Astrocyte (in vitro differentiated cells and primary cell): ENCODE data around the gene YTHDF1. TPM values are rescaled to one million over a fixed set of nuclear protein-coding genes. Genes with fewer than 3 reads are reported as not detected.

Experiments used
- DNase-seq: peaks from one replicate; pipeline ENCODE4 v3.0.0-alpha.2; 2010; ENCODE audit warnings: low read depth
- FAIRE-seq: peaks from 2 replicates; lab custom pipeline; 2011; peaks lifted over from hg19 to GRCh38; lab: Jason Lieb, UNC
- H2AFZ ChIP-seq: 2 replicates; pipeline ENCODE4 v1.6.0; 2012; ENCODE audit warnings: low read depth, low read length, inconsistent platforms
- H3K27ac ChIP-seq: 2 replicates; pipeline ENCODE4 v1.5.1; 2011; ENCODE audit warnings: low read depth, low read length, inconsistent platforms
- H3K27me3 ChIP-seq: 2 replicates; pipeline ENCODE4 v1.6.0; 2011; ENCODE audit warnings: low read length, inconsistent platforms; ENCODE audit not compliant: insufficient read depth
- H3K36me3 ChIP-seq: 2 replicates; pipeline ENCODE4 v1.5.1; 2011; ENCODE audit warnings: low read length, inconsistent platforms; ENCODE audit not compliant: insufficient read depth
- H3K4me1 ChIP-seq: 2 replicates; pipeline ENCODE4 v1.5.1; 2011; ENCODE audit warnings: low read length, inconsistent platforms; ENCODE audit not compliant: insufficient read depth
- H3K4me2 ChIP-seq: 2 replicates; pipeline ENCODE4 v1.6.0; 2012; ENCODE audit warnings: low read length, inconsistent platforms
- H3K4me3 ChIP-seq: 2 replicates; pipeline ENCODE4 v1.5.1; 2011; ENCODE audit warnings: low read depth, mild to moderate bottlenecking, low read length, inconsistent platforms; ENCODE audit not compliant: insufficient read depth
- H3K79me2 ChIP-seq: 2 replicates; pipeline ENCODE4 v1.6.0; 2012; ENCODE audit warnings: mild to moderate bottlenecking, low read length, inconsistent platforms; ENCODE audit not compliant: insufficient read depth
- H3K9ac ChIP-seq: 2 replicates; pipeline ENCODE4 v1.6.0; 2012; ENCODE audit warnings: mild to moderate bottlenecking, low read length, inconsistent platforms
- H3K9me3 ChIP-seq: 2 replicates; pipeline ENCODE4 v1.5.1; 2012; ENCODE audit warnings: low read depth, mild to moderate bottlenecking, low read length, inconsistent platforms; ENCODE audit not compliant: insufficient read depth
- H4K20me1 ChIP-seq: 2 replicates; pipeline ENCODE4 v1.6.0; 2012; ENCODE audit warnings: low read length, inconsistent platforms; ENCODE audit not compliant: insufficient read depth
- H3K27ac Mint-ChIP-seq: one replicate; pipeline ENCODE4 v1.8.0; 2021; ENCODE audit warnings: mild to moderate bottlenecking, mixed read lengths; ENCODE audit not compliant: unreplicated experiment
- H3K27me3 Mint-ChIP-seq: one replicate; pipeline ENCODE4 v1.8.0; 2021; ENCODE audit warnings: low read depth, mixed read lengths; ENCODE audit not compliant: unreplicated experiment
- H3K36me3 Mint-ChIP-seq: one replicate; pipeline ENCODE4 v1.8.0; 2021; ENCODE audit warnings: low read depth, mixed read lengths; ENCODE audit not compliant: unreplicated experiment
- H3K4me1 Mint-ChIP-seq: one replicate; pipeline ENCODE4 v1.8.0; 2021; ENCODE audit warnings: low read depth, mixed read lengths; ENCODE audit not compliant: unreplicated experiment
- H3K4me3 Mint-ChIP-seq: one replicate; pipeline ENCODE4 v1.8.0; 2021; ENCODE audit warnings: mild to moderate bottlenecking, moderate library complexity, mixed read lengths; ENCODE audit not compliant: unreplicated experiment
- H3K9me3 Mint-ChIP-seq: one replicate; pipeline ENCODE4 v1.8.0; 2021; ENCODE audit warnings: mild to moderate bottlenecking, mixed read lengths; ENCODE audit not compliant: unreplicated experiment
- CTCF ChIP-seq: IDR thresholded peaks from 2 replicates; pipeline ENCODE4 v1.5.1; 2011; ENCODE audit warnings: low read depth, mild to moderate bottlenecking, inconsistent platforms, low read length, moderate library complexity; ENCODE audit not compliant: insufficient read depth
- EZH2 ChIP-seq: IDR thresholded peaks from 2 replicates; pipeline ENCODE4 v1.6.1; 2012; ENCODE audit warnings: mild to moderate bottlenecking, low read length, inconsistent platforms; ENCODE audit not compliant: insufficient read depth
- total RNA-seq: library from RNA; stranded (reverse); gene quantifications from 2 replicates; pipeline ENCODE4 v1.2.1, GENCODE V29; 2021

The YTHDF1 gene
- total RNA-seq, 1 donor from 2014 or later = 107 TPM

GRCh38 chr20:63238031-63238430, 22.1 kb upstream of the YTHDF1 start:
- Histone ChIP-seq H3K27ac (no peak overlapping the region), H3K36me3 (no peaks in the 10 kb centered on the region), H4K20me1 (no peaks in the 10 kb centered on the region), H3K4me2 (no peak overlapping the region), H3K9ac (no peak overlapping the region), H3K9me3 (no peaks in the 10 kb centered on the region), H3K79me2 (no peaks in the 10 kb centered on the region), H3K4me1 (peaks cover 16% of the 10 kb centered on the region), H3K27me3 (no peaks in the 10 kb centered on the region), H2AFZ (no peak overlapping the region), H3K4me3 (no peak overlapping the region)
- no peak overlapping the region for H3K4me3 Mint-ChIP-seq
- TF ChIP-seq EZH2 (no peak), CTCF (no peak)
- no peak for DNase-seq
- peaks cover 3% of the 10 kb centered on the region for H3K4me1 Mint-ChIP-seq
- no peaks in the 10 kb centered on the region for H3K27me3 Mint-ChIP-seq
- no peak for FAIRE-seq
- H3K36me3 Mint-ChIP-seq = peaks cover 4% of the 10 kb centered on the region
- H3K27ac Mint-ChIP-seq = no peak overlapping the region
- H3K9me3 Mint-ChIP-seq = no peaks in the 10 kb centered on the region

GRCh38 chr20:63236116-63236837, 20.3 kb upstream of the YTHDF1 start:
- DNase-seq = no peak

More at GRCh38 chr20:63236116-63236837, 20.3 kb upstream of the YTHDF1 start:
- TF ChIP-seq CTCF (no peak), EZH2 (no peak)
- Histone ChIP-seq H3K36me3 (no peaks in the 10 kb centered on the region), H3K27me3 (no peaks in the 10 kb centered on the region), H3K9me3 (no peaks in the 10 kb centered on the region), H4K20me1 (no peaks in the 10 kb centered on the region), H3K4me1 (peaks cover 30% of the 10 kb centered on the region), H3K27ac (no peak overlapping the region), H2AFZ (no peak overlapping the region), H3K4me2 (no peak overlapping the region), H3K79me2 (no peaks in the 10 kb centered on the region), H3K4me3 (no peak overlapping the region), H3K9ac (no peak overlapping the region)
- Mint-ChIP-seq H3K9me3 (no peaks in the 10 kb centered on the region), H3K27me3 (no peaks in the 10 kb centered on the region), H3K4me1 (peaks cover 20% of the 10 kb centered on the region), H3K4me3 (no peak overlapping the region), H3K27ac (no peak overlapping the region), H3K36me3 (no peaks in the 10 kb centered on the region)
- FAIRE-seq = no peak
